T follicular helper cell (primary cell): ENCODE results near the gene FGFR3.

Experiments used
- DNase-seq: peaks from one replicate; pipeline ENCODE4 v3.0.0-alpha.2; 2020; ENCODE audit warnings: low read depth

The FGFR3 gene

DNA sequence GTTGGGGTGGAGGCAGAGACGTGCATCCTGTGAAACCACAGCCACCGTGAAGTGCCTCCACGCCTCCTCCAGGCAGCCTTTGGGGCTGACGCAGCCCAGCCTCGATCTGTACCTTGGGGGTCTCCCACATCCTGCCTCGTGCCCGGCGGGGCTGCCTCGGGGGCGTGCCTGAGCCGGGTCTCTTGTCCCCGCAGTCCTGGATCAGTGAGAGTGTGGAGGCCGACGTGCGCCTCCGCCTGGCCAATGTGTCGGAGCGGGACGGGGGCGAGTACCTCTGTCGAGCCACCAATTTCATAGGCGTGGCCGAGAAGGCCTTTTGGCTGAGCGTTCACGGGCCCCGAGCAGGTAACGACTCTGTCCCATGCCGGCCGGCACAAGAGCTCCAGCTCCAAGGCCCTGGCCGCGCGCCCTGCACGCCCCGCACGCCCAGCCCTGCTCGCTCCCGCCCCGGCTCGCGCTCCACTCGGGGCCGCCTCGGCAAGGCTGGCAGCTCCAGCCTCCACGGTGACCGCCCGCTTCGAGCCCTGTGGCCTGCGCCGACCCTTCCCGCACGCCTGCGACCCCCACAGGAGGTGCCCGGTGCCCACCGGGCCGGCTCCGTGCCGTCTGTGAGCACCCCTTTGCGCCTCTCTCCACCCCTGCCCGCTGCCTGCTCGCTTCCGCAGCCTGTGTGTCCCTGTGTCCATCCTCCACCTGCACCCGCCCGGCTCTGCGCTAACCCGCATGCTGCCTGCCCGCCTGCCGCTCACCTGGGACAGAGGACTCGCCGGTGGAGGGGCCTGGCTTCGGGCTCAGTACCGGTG lies 9.8 kb downstream of the FGFR3 start:
- DNase-seq = no peak

DNA sequence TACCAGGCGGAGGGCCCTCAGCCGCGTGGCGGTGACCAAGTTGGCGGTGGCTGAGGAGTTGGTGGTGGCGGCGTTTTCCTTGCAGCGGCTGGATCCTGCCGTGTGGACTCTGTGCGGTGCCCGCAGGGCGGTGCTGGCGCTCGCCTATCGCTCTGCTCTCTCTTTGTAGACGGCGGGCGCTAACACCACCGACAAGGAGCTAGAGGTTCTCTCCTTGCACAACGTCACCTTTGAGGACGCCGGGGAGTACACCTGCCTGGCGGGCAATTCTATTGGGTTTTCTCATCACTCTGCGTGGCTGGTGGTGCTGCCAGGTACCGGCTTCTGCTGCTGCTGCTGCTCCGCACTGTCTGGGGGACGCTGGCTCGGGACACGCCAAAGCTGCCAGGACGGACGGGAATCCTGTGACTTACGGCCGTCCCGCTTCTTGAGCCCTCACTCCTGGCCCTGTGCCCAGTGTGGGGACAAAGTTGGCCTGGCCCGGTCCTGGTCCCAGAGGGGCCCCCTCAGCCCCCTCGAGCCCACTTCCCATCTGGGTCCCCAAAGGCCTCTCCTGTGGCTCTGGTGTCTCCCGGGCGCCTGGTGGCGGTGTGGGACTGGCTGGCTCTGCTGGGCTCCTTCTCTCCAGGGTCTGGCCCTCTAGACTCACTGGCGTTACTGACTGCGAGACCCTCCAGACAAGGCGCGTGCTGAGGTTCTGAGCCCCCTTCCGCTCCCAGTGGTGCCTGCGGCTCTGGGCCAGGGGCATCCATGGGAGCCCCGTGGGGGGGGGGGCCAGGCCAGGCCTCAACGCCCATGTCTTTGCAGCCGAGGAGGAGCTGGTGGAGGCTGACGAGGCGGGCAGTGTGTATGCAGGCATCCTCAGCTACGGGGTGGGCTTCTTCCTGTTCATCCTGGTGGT lies 10.7 kb downstream of the FGFR3 start:
- DNase-seq = no peak

DNA sequence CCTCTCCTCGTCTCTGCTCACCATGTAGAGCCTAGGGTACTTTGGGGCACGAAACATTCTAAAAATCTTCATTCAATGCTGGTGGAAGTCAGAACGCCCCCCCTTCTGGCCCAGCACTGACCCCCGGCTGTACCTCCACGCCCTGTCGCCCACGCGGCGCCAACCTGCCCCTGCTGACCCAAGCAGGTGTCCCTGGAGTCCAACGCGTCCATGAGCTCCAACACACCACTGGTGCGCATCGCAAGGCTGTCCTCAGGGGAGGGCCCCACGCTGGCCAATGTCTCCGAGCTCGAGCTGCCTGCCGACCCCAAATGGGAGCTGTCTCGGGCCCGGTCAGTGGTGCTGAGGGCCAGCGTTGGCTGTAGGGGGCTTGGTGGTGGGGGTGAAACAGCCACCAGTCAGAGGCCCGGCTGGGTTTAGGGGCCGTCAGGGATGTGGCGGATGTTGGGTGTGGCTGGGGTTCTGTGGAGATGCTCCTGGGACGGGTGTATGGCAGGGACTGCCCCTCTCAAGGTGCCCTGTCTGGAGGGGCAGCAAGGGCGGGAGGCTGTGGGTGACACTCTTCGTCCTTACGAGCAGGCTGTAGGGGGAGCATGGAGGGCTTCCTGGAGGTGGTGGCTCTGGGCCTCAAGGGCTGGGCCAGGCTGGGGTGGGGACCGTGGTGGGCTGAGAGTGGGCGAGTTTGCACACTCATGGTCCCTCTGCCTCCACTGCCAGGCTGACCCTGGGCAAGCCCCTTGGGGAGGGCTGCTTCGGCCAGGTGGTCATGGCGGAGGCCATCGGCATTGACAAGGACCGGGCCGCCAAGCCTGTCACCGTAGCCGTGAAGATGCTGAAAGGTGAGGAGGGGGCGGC lies 11.8 kb downstream of the FGFR3 start:
- DNase-seq = no peak

- no peak for DNase-seq
Measured at GRCh38 chr4:1805493-1806222, 12.6 kb downstream of the FGFR3 start.

DNA sequence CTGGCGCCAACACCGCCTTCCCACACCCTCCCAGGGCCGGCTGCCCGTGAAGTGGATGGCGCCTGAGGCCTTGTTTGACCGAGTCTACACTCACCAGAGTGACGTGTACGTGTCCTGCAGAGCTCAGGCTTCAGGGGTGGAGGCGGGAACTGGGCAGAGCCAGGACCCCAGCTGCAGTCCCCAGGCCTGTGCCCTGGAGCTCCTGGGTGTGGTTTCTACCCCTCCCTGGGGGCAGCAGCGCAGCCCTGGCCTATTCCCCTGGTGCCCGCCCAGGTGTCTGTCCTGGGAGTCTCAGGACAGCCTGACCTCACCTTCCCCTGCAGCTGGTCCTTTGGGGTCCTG lies 13.1 kb downstream of the FGFR3 start:
- no peak for DNase-seq

DNA sequence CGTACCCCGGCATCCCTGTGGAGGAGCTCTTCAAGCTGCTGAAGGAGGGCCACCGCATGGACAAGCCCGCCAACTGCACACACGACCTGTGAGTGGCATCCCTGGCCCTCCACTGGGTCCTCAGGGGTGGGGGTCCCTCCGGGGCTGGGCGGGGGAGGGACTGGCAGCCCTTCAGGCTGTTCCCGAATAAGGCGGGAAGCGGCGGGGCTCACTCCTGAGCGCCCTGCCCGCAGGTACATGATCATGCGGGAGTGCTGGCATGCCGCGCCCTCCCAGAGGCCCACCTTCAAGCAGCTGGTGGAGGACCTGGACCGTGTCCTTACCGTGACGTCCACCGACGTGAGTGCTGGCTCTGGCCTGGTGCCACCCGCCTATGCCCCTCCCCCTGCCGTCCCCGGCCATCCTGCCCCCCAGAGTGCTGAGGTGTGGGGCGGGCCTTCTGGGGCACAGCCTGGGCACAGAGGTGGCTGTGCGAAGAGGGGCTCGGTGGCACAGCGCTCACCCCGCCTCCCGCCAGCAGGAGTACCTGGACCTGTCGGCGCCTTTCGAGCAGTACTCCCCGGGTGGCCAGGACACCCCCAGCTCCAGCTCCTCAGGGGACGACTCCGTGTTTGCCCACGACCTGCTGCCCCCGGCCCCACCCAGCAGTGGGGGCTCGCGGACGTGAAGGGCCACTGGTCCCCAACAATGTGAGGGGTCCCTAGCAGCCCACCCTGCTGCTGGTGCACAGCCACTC lies 13.7 kb downstream of the FGFR3 start:
- no peak for DNase-seq

- no peak for DNase-seq
Measured at GRCh38 chr4:1807332-1807777, 14.3 kb downstream of the FGFR3 start.

GRCh38 chr4:1808396-1808795 lies 15.3 kb downstream of the FGFR3 start:
- DNase-seq = no peak

GRCh38 chr4:1808851-1809753 lies 16.0 kb downstream of the FGFR3 start:
- DNase-seq = no peak

DNA sequence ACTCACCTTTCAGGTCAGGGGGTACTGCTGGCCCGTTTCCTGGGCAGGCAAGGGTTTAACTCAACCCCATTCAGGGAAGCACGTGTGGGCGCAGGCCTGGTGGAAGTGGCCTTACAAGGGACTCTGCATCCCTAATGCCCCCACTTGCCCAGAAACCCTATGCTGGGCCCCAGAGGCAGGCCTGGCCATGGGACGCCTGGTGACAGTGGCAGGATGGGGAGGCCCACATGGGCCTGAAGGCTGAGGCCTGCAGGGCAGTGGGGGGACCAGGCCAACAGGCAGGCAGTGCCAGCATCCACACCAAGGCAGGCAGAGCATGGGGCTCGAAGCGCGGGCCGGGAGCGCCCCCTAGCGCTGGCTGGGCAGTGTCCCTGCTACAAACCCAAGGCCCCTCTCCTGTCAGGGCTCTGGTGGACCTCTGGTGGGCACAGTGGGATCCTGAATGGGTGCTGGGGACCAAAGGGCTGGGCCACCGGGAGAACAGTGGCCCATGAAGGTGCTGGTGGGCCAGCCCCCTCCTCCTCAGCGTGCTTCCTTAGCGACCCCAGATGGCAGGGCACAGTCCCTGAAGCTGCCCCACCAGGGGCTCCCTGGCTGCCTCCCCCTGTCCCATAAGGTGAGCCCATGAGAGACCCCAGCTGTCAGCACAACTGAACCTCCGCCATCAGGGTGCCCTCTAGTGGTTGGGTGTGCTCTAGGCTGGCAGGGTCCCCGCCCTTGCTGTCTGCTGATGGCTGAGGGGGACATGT lies 16.8 kb downstream of the FGFR3 start:
- peak; percentile 49 for DNase-seq

- no peak for DNase-seq
Measured at GRCh38 chr4:1810765-1811164, 17.7 kb downstream of the FGFR3 start.

DNA sequence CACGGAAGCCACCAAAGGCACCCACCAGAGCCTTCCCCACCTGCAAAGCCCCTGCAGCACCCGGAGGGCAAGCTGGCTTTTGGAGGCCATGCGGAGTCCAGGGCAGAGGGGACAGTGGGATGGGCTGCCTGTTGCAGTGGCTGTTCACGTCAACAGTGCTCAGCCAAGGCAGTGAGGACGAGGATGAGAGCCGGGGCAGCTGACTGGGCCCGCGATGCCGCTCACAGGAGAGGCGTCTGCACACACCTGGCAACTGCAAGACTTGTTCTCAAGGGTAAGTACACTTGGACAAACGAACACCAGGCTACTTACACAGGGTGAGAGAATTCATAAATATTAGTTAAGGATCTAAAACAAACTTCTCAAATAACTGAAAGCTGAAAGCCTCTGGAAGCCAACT lies 19.6 kb downstream of the FGFR3 start:
- DNase-seq = no peak

DNA sequence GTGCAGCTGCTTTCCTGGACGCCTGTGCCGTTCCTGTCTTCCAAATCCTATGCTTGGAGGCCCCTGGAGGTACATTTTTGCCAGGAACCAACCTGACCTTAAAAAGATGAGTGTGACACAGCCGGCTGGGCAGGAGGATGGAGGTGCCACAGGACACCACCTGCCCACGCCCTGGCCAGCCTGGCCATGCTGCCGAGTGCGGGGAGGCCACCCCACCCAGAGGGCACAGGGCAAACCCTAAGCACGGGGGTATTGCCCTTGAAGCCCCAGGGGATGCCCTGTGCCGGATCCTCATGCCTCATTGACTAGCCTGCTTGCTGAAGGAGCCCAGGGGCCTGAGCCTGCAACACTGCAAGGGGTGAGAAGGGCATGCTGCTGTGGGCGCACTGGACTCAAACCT lies 20.1 kb downstream of the FGFR3 start:
- no peak for DNase-seq

- DNase-seq = no peak
Measured at GRCh38 chr4:1813915-1814314, 20.8 kb downstream of the FGFR3 start.

- DNase-seq = no peak
Measured at GRCh38 chr4:1814453-1814852, 21.4 kb downstream of the FGFR3 start.

DNA sequence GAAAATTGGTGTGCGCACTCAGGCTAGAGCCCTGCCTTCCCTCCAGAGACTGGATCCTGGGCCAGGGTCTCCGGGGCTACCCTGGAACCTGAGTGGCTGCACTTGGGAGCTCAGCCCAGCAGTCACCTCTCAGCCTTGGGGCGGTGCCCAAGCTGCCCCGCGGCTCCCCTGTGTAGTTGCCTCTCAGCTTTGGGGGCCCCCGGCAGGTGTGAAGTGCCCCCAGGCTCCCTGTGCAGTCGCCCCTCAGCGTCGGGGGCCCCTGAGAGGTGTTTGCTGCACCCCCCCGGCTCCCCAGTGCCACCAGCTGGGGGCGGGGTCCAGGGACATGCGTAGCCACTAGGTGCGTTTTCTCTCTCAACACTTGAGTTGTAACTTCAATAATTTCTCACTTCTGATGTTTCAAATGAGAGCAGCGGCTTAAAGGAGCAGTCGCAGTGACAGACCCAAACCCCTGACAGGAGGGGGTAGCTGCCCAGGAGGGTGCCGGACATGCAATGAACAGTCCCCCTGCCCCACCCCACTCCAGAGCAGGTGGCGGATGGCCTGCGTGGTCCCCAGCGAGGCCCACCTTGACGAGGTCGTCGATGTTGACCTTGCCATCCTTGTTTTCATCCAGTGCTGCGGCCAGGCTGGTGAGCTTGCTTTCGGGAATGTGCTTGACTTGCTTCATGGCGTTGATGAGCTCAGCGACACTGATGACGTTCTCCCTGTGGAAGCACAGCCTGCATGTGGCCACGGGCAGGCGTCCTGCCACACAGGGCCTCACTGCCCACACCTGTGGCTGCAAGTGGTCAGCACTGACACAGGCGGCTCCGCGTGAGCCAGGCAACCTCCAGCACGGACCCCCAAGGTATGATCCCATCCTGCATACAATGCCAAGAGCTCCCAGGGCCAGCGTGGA lies 22.3 kb downstream of the FGFR3 start:
- DNase-seq = no peak

DNA sequence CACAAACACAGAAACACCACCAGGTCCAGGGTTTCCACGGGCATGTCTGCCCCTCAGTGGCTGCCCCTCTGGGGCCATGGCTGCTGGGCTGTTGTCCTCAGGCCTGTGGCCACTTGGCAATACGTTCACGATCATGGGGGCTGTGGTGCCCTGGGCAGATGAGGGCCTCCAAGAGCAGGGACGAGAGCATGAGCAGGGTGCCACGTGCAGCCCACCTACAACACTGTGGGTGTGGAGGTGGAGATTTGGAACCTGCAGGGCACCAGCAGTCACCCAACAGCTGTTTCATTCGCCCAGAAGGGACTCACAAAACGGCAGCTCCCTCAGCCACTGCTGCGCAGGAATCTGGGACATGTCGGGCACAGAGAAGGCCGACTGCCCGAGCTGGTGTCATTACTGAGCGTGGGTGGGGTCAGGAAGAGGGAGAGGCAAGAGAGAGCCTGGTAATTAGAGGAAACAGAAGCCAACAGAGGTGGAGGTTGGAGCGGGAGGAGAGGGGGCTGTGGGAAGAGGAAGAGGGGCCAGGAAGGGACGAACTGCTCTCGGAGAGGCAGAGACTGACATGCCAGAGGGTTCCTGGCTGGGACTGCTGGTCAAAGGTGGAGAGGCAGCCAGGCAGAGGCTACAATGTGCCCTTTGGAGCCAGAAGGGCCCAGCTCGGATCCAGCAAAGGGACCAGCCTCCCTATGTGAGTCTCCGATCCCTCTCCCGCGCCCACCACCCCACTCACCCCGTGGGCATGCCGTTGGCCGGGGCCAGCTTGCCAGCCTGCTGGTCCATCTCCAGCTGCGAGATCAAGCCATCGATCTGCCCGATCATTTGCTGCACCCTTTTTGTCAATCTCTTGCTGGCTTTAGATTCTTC lies 23.1 kb downstream of the FGFR3 start:
- no peak for DNase-seq
